ENCODE measurements around the gene CLDN6. TPM values are rescaled to one million over a fixed set of nuclear protein-coding genes. Genes with fewer than 3 reads are reported as not detected.
"Not testable (repeated sequence)": the region's sequence is repeated elsewhere in the genome, so short reads cannot be mapped to it uniquely, and the experiment has no call there.

CLDN6 gene
- total RNA-seq, 1 donor from 2014 or later: 0.32 TPM

DNA sequence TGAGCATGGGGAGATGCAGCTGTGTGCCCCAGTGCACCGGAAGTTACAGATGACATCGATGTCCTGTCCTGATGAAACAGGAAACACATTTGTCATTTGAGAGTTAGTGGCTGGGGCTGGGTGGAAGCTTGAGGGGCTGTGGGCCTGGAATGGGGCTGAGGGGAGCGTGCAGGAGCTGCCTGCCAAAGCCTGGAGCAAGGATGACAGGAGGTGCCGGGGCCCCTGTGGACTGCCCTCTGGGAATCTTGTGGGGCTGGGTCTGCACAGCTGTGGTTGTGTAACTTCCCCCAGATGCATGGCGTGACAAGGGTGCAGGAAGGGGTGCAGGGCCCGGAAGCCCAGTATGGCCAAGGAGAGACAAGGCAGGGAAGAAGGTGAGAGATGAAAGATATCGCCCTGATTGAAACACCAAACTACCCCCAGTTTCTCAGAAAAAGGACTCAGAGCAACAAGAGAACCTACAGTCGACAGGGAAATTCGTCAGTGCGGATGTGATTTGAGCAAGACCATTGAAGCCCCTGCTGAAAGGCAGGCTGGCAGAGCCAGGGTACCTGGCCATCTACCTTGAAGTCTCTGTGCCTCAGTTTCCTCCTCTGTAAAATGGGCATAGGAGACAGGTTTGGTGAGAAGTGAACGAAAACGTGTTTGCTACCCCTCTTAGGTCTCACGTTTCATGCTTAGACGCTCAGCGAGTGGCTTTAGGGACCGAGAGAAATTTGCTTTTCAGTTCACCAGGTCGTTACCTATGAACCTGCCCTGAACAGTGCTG lies 37.2 kb upstream of the CLDN6 start:
- no peaks in the 10 kb centered on the region for H3K9me3 Mint-ChIP-seq (ENCODE audit: unreplicated experiment)
- H3K4me1 Mint-ChIP-seq (ENCODE audit: unreplicated experiment): peaks cover 13% of the 10 kb centered on the region
- DNase-seq (ENCODE audit: extremely low spot score, unreplicated experiment): no peak
- peaks cover 6% of the 10 kb centered on the region for H3K36me3 Mint-ChIP-seq (ENCODE audit: unreplicated experiment)
- peaks cover 6% of the 10 kb centered on the region for H3K27me3 Mint-ChIP-seq (ENCODE audit: unreplicated experiment)
- no peak overlapping the region for H3K4me3 Mint-ChIP-seq (ENCODE audit: unreplicated experiment)
- no peak overlapping the region for H3K27ac Mint-ChIP-seq (ENCODE audit: unreplicated experiment)
- no peak for TF ChIP-seq CTCF (IDR thresholded peaks at IDR 0.05)

DNA sequence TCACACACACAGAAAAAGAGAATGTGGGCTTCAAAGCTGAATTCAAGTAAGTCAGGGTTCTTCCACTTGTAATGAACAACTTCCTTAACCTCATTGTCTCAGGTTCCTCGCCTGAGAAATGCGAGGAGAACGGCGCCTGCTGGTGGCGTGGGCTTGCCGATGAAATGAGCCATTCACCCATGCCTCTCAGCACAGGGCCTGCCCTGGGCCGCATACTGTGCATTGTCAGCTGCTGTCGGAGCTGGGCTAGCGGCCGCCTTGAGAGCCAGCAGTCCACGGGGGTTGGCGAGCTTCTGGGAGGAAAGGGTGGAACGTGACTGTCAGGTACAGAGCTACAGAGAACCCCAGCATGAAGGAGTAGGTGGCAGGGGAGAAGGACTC lies 35.3 kb upstream of the CLDN6 start:
- not testable (repeated sequence) for H3K27me3 Mint-ChIP-seq (ENCODE audit: unreplicated experiment); H3K4me3 Mint-ChIP-seq (ENCODE audit: unreplicated experiment); H3K9me3 Mint-ChIP-seq (ENCODE audit: unreplicated experiment); DNase-seq (ENCODE audit: extremely low spot score, unreplicated experiment); H3K36me3 Mint-ChIP-seq (ENCODE audit: unreplicated experiment); H3K27ac Mint-ChIP-seq (ENCODE audit: unreplicated experiment); H3K4me1 Mint-ChIP-seq (ENCODE audit: unreplicated experiment)

DNA sequence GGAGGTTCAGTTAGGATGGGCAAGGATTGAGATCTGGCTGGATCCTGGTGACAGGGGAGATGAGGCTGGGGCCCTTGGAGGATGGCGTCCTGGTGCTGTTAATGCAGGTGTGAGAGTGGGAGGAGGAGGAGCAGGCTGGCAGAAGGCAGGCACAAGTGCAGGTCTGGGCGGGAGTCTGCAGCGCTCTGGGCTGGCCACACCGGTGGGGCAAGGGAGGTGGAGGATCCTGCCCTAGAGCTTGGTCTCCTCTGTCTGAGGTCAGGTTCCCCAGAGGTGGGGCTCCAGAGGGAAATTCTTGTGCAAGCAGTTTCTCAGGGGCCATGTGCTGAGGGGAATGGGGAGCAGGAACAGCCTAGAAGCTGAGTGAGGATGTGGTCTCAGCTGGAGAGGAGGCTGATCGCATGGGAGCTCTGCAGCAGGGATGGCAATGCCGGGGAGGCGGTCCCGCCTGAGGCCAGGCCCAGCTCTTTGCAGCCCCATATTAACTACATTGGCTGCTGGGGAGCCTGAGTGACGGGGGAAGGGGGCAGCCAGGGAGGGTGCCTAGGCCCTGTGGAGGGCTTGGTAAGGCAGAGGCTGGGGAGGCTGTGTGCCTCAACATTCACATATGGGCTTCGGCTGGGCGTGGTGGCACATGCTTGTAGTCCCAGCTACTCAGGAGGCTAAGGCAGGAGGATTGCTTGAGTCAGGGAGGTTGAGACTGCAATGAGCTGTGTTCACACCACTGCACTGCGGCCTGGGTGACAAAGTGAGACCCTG lies 34.8 kb upstream of the CLDN6 start:
- not testable (repeated sequence) for H3K9me3 Mint-ChIP-seq (ENCODE audit: unreplicated experiment); DNase-seq (ENCODE audit: extremely low spot score, unreplicated experiment); H3K36me3 Mint-ChIP-seq (ENCODE audit: unreplicated experiment); H3K27ac Mint-ChIP-seq (ENCODE audit: unreplicated experiment); H3K4me1 Mint-ChIP-seq (ENCODE audit: unreplicated experiment); H3K4me3 Mint-ChIP-seq (ENCODE audit: unreplicated experiment)
- peaks cover 15% of the 10 kb centered on the region for H3K27me3 Mint-ChIP-seq (ENCODE audit: unreplicated experiment)

- no peak for DNase-seq (ENCODE audit: extremely low spot score, unreplicated experiment)
- Mint-ChIP-seq H3K36me3 (ENCODE audit: unreplicated experiment) (peaks cover 6% of the 10 kb centered on the region), H3K27me3 (ENCODE audit: unreplicated experiment) (peaks cover 18% of the 10 kb centered on the region), H3K4me1 (ENCODE audit: unreplicated experiment) (peaks cover 2% of the 10 kb centered on the region), H3K4me3 (ENCODE audit: unreplicated experiment) (no peak overlapping the region), H3K9me3 (ENCODE audit: unreplicated experiment) (no peaks in the 10 kb centered on the region), H3K27ac (ENCODE audit: unreplicated experiment) (no peak overlapping the region)
- no peak for TF ChIP-seq CTCF (IDR thresholded peaks at IDR 0.05)
Measured at GRCh38 chr16:3051494-3051893, 33.5 kb upstream of the CLDN6 start.

- H3K27me3 Mint-ChIP-seq (ENCODE audit: unreplicated experiment): peaks cover 18% of the 10 kb centered on the region
Measured at GRCh38 chr16:3051009-3051408, 33.0 kb upstream of the CLDN6 start.

More at GRCh38 chr16:3051009-3051408, 33.0 kb upstream of the CLDN6 start:
- Mint-ChIP-seq H3K9me3 (ENCODE audit: unreplicated experiment) (no peaks in the 10 kb centered on the region), H3K36me3 (ENCODE audit: unreplicated experiment) (peaks cover 6% of the 10 kb centered on the region), H3K4me1 (ENCODE audit: unreplicated experiment) (peaks cover 2% of the 10 kb centered on the region), H3K27ac (ENCODE audit: unreplicated experiment) (no peak overlapping the region), H3K4me3 (ENCODE audit: unreplicated experiment) (no peak overlapping the region)
- DNase-seq (ENCODE audit: extremely low spot score, unreplicated experiment): no peak
- TF ChIP-seq CTCF (IDR thresholded peaks at IDR 0.05): no peak

All from osteocyte (in vitro differentiated cells).